ENCODE measurements around the gene ADAMTS2.
A peak's percentile ranks its signal among the peaks of the same experiment; 100 is the strongest.

Gene ADAMTS2

GRCh38 chr5:179177711-179178575 is 167.3 kb downstream of the ADAMTS2 start:
- DNase-seq (ENCODE audit: low read depth in 2 of 2) = no peak

- DNase-seq (ENCODE audit: low read depth in 2 of 2) = no peak
Observed at GRCh38 chr5:179176571-179177230, 168.6 kb downstream of the ADAMTS2 start.

GRCh38 chr5:179176166-179176565 is 169.1 kb downstream of the ADAMTS2 start:
- no peak for DNase-seq (ENCODE audit: low read depth in 2 of 2)

GRCh38 chr5:179171816-179172745 is 173.2 kb downstream of the ADAMTS2 start:
- DNase-seq (ENCODE audit: low read depth in 2 of 2) = no peak

- no peak for DNase-seq (ENCODE audit: low read depth in 2 of 2)
Observed at GRCh38 chr5:179171251-179171815, 173.9 kb downstream of the ADAMTS2 start.

- DNase-seq (ENCODE audit: low read depth in 2 of 2) = no peak
Observed at GRCh38 chr5:179170606-179171005, 174.7 kb downstream of the ADAMTS2 start.

- no peak for DNase-seq (ENCODE audit: low read depth in 2 of 2)
Observed at GRCh38 chr5:179169836-179170235, 175.4 kb downstream of the ADAMTS2 start.

GRCh38 chr5:179168664-179169063 is 176.6 kb downstream of the ADAMTS2 start:
- DNase-seq (ENCODE audit: low read depth in 2 of 2) = no peak

GRCh38 chr5:179167871-179168451 is 177.3 kb downstream of the ADAMTS2 start:
- DNase-seq (ENCODE audit: low read depth in 2 of 2) = no peak

- DNase-seq (ENCODE audit: low read depth in 2 of 2) = peak; percentile 50 to 51
Observed at GRCh38 chr5:179166886-179167841, 178.1 kb downstream of the ADAMTS2 start.

- no peak for DNase-seq (ENCODE audit: low read depth in 2 of 2)
Observed at GRCh38 chr5:179166171-179166885, 178.9 kb downstream of the ADAMTS2 start.

GRCh38 chr5:179165421-179166170 is 179.7 kb downstream of the ADAMTS2 start:
- no peak for DNase-seq (ENCODE audit: low read depth in 2 of 2)

- DNase-seq (ENCODE audit: low read depth in 2 of 2) = no peak
Observed at GRCh38 chr5:179164331-179165311, 180.6 kb downstream of the ADAMTS2 start.

GRCh38 chr5:179163236-179164155 is 181.8 kb downstream of the ADAMTS2 start:
- no peak for DNase-seq (ENCODE audit: low read depth in 2 of 2)

- no peak for DNase-seq (ENCODE audit: low read depth in 2 of 2)
Observed at GRCh38 chr5:179162351-179163235, 182.7 kb downstream of the ADAMTS2 start.
